ENCODE data around the gene DAB2. TPM values are rescaled to one million over a fixed set of nuclear protein-coding genes. Genes with fewer than 3 reads are reported as not detected.

The DAB2 gene
- total and polyA plus RNA-seq, 2 donors (not counting 1 experiment from before 2014, with no cell fraction given) = 0.03 to 0.47 TPM

- Histone ChIP-seq H3K4me2 (replicated peaks; ENCODE audit: low read depth, low read length, poor library complexity, severe bottlenecking) (no peak overlapping the region), H3K4me3 (ENCODE audit: control extremely low read depth in 1 of 5, extremely low read depth in 1 of 5, insufficient read depth in 1 of 5, low read depth in 2 of 5, low read length in 4 of 5) (no peak overlapping the region), H2AFZ (ENCODE audit: insufficient read depth, low read depth, low read length, poor library complexity, severe bottlenecking) (no peak overlapping the region), H4K20me1 (ENCODE audit: control insufficient read depth, insufficient read depth, low read length, poor library complexity, severe bottlenecking) (no peaks in the 10 kb centered on the region), H3K9me3 (ENCODE audit: control extremely low read depth in 1 of 3, control insufficient read depth in 2 of 3, insufficient read depth in 1 of 3, low read length in 2 of 3) (no peaks in the 10 kb centered on the region), H3K4me1 (ENCODE audit: control insufficient read depth in 2 of 2, insufficient read depth in 2 of 2, low read length in 2 of 2) (no peaks in the 10 kb centered on the region), H3K79me2 (ENCODE audit: control insufficient read depth, insufficient read depth, low read length) (no peaks in the 10 kb centered on the region), H3K36me3 (replicated peaks in 1 of 2; ENCODE audit: control extremely low read depth in 1 of 2, control insufficient read depth in 1 of 2, extremely low read depth in 1 of 2, insufficient read depth in 2 of 2, low read length in 1 of 2) (no peaks in the 10 kb centered on the region), H3K27me3 (replicated peaks in 1 of 4; ENCODE audit: control extremely low read depth in 1 of 4, control insufficient read depth in 3 of 4, insufficient read depth in 4 of 4, low read length in 3 of 4) (no peaks in the 10 kb centered on the region), H3K27ac (ENCODE audit: low read length in 2 of 2) (no peak overlapping the region), H3K9ac (ENCODE audit: low read length) (no peak overlapping the region)
- TF ChIP-seq CTCF (IDR thresholded peaks at IDR 0.05) (no peak), EZH2 (IDR thresholded peaks at IDR 0.05; ENCODE audit: borderline replicate concordance, insufficient read depth, low read depth, low read length, poor library complexity, severe bottlenecking) (no peak)
- ChIA-PET CTCF (no interaction called here), POLR2A (no interaction called here)
- Mint-ChIP-seq H3K27ac (no peak overlapping the region), H3K4me1 (no peaks in the 10 kb centered on the region), H3K4me3 (no peak overlapping the region), H3K9me3 (ENCODE audit: insufficient read depth) (no peaks in the 10 kb centered on the region), H3K27me3 (no peaks in the 10 kb centered on the region)
- ATAC-seq (ENCODE audit: low read depth) (no peak), DNase-seq (no peak)
- 94% methylated on average over 2 of the region's 3 CpGs for WGBS (ENCODE audit: insufficient coverage)
- intact Hi-C loops (cut with micrococcal nuclease) = no loop called here
Measured at GRCh38 chr5:39449591-39449990, 24.8 kb upstream of the DAB2 start.

GRCh38 chr5:39448506-39449128, 23.8 kb upstream of the DAB2 start:
- TF ChIP-seq CTCF (IDR thresholded peaks at IDR 0.05) (no peak), EZH2 (IDR thresholded peaks at IDR 0.05; ENCODE audit: borderline replicate concordance, insufficient read depth, low read depth, low read length, poor library complexity, severe bottlenecking) (no peak)
- intact Hi-C loops (cut with micrococcal nuclease) = no loop called here
- Mint-ChIP-seq H3K9me3 (ENCODE audit: insufficient read depth) (no peaks in the 10 kb centered on the region), H3K27ac (no peak overlapping the region), H3K4me1 (no peaks in the 10 kb centered on the region), H3K27me3 (no peaks in the 10 kb centered on the region), H3K4me3 (no peak overlapping the region)
- H2AFZ ChIP-seq (ENCODE audit: insufficient read depth, low read depth, low read length, poor library complexity, severe bottlenecking) = no peak overlapping the region
- no peak overlapping the region for H3K4me2 ChIP-seq (replicated peaks; ENCODE audit: low read depth, low read length, poor library complexity, severe bottlenecking)
- ATAC-seq (ENCODE audit: low read depth) (no peak), DNase-seq (no peak)
- no peaks in the 10 kb centered on the region for H3K27me3 ChIP-seq (replicated peaks in 1 of 4; ENCODE audit: control extremely low read depth in 1 of 4, control insufficient read depth in 3 of 4, insufficient read depth in 4 of 4, low read length in 3 of 4)
- no peaks in the 10 kb centered on the region for H3K36me3 ChIP-seq (replicated peaks in 1 of 2; ENCODE audit: control extremely low read depth in 1 of 2, control insufficient read depth in 1 of 2, extremely low read depth in 1 of 2, insufficient read depth in 2 of 2, low read length in 1 of 2)
- no peaks in the 10 kb centered on the region for H4K20me1 ChIP-seq (ENCODE audit: control insufficient read depth, insufficient read depth, low read length, poor library complexity, severe bottlenecking)
- H3K9ac ChIP-seq (ENCODE audit: low read length) = no peak overlapping the region
- no peaks in the 10 kb centered on the region for H3K4me1 ChIP-seq (ENCODE audit: control insufficient read depth in 2 of 2, insufficient read depth in 2 of 2, low read length in 2 of 2)
- POLR2A ChIA-PET = no interaction called here
- no peaks in the 10 kb centered on the region for H3K79me2 ChIP-seq (ENCODE audit: control insufficient read depth, insufficient read depth, low read length)
- H3K27ac ChIP-seq (ENCODE audit: low read length in 2 of 2) = no peak overlapping the region
- H3K4me3 ChIP-seq (ENCODE audit: control extremely low read depth in 1 of 5, extremely low read depth in 1 of 5, insufficient read depth in 1 of 5, low read depth in 2 of 5, low read length in 4 of 5) = no peak overlapping the region
- no peaks in the 10 kb centered on the region for H3K9me3 ChIP-seq (ENCODE audit: control extremely low read depth in 1 of 3, control insufficient read depth in 2 of 3, insufficient read depth in 1 of 3, low read length in 2 of 3)
- CTCF ChIA-PET = no interaction called here
- WGBS (ENCODE audit: insufficient coverage) = 94% methylated on average over 11 of the region's 13 CpGs
